HL-60 (cell line): ENCODE measurements around the gene SRF.

Source experiments
- DNase-seq, 2 experiments: peaks; one replicate each; pipeline ENCODE4 v3.0.0-alpha.2; 2010 to 2020; ENCODE audit warnings: low read depth in 1 of 2, low spot score in 1 of 2
- H3K27ac ChIP-seq: fragments of 250-450 bp; sonication (Bioruptor Pico); replicated peaks from 2 replicates; pipeline ENCODE4 v1.5.1; 2020; ENCODE audit warnings: mild to moderate bottlenecking, moderate library complexity
- H3K27me3 ChIP-seq: fragments of 250-450 bp; sonication (Bioruptor Pico); 2 replicates; pipeline ENCODE4 v1.5.1; 2021; ENCODE audit warnings: mild to moderate bottlenecking, moderate library complexity; ENCODE audit not compliant: insufficient read depth, poor library complexity, severe bottlenecking
- H3K4me3 ChIP-seq: replicated peaks from 2 replicates; pipeline ENCODE4 v1.5.1; 2011; ENCODE audit warnings: mild to moderate bottlenecking, control low read depth, low read length; ENCODE audit not compliant: insufficient read depth
- CTCF ChIP-seq: IDR thresholded peaks from one replicate; pipeline ENCODE4 v1.5.1; 2011; ENCODE audit warnings: low read length, control low read depth, inconsistent platforms; ENCODE audit not compliant: insufficient read depth
- GABPA ChIP-seq: IDR thresholded peaks from 2 replicates; pipeline ENCODE4 v1.6.1; 2012; ENCODE audit warnings: low read depth
- POLR2AphosphoS5 ChIP-seq: IDR thresholded peaks from 2 replicates; pipeline ENCODE4 v1.6.1; 2012; ENCODE audit warnings: low read depth
- REST ChIP-seq: IDR thresholded peaks from 2 replicates; pipeline ENCODE4 v1.6.1; 2012; ENCODE audit warnings: low read depth; ENCODE audit not compliant: insufficient replicate concordance
- SPI1 ChIP-seq: IDR thresholded peaks from 2 replicates; pipeline ENCODE4 v1.6.1; 2012; ENCODE audit warnings: low read depth, mild to moderate bottlenecking, borderline replicate concordance

SRF gene

DNA sequence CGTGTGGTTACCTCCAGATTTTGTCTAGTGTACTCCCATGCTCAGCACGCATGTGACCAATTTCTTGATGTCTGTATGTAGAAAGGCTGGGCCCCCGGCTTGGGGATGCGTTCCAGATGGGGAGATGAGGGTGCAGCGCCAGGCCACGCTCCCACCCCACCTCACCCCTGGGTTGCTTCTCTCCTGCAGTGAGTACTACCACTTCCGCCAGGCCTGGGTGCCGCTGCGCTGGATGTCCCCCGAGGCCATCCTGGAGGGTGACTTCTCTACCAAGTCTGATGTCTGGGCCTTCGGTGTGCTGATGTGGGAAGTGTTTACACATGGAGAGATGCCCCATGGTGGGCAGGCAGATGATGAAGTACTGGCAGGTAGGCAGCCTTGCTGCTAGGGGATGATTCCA, 11.5 kb upstream of the SRF start:
- DNase-seq = no peak
- Histone ChIP-seq H3K27ac (no peak overlapping the region), H3K27me3 (no peaks in the 10 kb centered on the region), H3K4me3 (no peak overlapping the region)
- TF ChIP-seq CTCF = no peak
- TF ChIP-seq GABPA = no peak
- no peak for TF ChIP-seq POLR2AphosphoS5
- TF ChIP-seq SPI1 = no peak
- TF ChIP-seq REST = no peak

DNA sequence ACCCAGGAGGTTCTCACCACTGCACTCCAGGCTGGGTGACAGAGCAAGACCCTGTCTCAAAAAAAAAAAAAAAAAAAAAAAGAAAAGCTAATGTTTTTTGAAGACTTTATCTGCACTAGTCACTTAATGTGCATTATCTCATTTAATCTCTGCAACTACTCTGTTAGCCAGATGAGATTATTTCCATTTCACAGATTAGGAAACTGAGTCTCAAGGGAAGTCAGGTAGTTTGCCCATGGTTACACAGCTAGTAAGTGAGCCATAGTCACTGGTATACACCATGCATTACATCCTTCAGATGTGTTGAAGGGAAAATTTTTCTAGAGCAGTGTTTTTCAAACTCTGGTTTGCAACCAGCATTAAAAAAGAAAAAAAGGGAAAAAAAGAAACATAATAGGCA, 7.2 kb upstream of the SRF start:
- Histone ChIP-seq H3K4me3 (no peak overlapping the region), H3K27me3 (no peaks in the 10 kb centered on the region), H3K27ac (no peak overlapping the region)
- DNase-seq = no peak
- TF ChIP-seq CTCF (no peak), GABPA (no peak), SPI1 (no peak), POLR2AphosphoS5 (no peak), REST (no peak)

- Histone ChIP-seq H3K27ac (peak overlapping the region; percentile 79), H3K4me3 (peak overlapping the region; percentile 27), H3K27me3 (no peaks in the 10 kb centered on the region)
- DNase-seq = no peak
- no peak for TF ChIP-seq REST
Observed at GRCh38 chr6:43170417-43170930, 595 bp upstream of the SRF start.

DNA sequence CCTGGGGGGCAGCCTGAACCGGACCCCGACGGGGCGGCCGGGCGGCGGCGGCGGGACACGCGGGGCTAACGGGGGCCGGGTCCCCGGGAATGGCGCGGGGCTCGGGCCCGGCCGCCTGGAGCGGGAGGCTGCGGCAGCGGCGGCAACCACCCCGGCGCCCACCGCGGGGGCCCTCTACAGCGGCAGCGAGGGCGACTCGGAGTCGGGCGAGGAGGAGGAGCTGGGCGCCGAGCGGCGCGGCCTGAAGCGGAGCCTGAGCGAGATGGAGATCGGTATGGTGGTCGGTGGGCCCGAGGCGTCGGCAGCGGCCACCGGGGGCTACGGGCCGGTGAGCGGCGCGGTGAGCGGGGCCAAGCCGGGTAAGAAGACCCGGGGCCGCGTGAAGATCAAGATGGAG, 636 bp downstream of the SRF start:
- Histone ChIP-seq H3K4me3 (peak overlapping the region; percentile 92), H3K27me3 (no peaks in the 10 kb centered on the region), H3K27ac (peak overlapping the region; percentile 74)
- peak in 1 of 2 experiments; percentile 4 for DNase-seq
- no peak for TF ChIP-seq CTCF
- no peak for TF ChIP-seq SPI1
- TF ChIP-seq REST = no peak
- TF ChIP-seq GABPA = no peak
- TF ChIP-seq POLR2AphosphoS5 = no peak
